Measurements from ENCODE around the gene RCBTB2.
A peak's percentile ranks its signal among the peaks of the same experiment; 100 is the strongest.
"Not testable (repeated sequence)": the region's sequence is repeated elsewhere in the genome, so short reads cannot be mapped to it uniquely, and the experiment has no call there.

RCBTB2 gene

DNA sequence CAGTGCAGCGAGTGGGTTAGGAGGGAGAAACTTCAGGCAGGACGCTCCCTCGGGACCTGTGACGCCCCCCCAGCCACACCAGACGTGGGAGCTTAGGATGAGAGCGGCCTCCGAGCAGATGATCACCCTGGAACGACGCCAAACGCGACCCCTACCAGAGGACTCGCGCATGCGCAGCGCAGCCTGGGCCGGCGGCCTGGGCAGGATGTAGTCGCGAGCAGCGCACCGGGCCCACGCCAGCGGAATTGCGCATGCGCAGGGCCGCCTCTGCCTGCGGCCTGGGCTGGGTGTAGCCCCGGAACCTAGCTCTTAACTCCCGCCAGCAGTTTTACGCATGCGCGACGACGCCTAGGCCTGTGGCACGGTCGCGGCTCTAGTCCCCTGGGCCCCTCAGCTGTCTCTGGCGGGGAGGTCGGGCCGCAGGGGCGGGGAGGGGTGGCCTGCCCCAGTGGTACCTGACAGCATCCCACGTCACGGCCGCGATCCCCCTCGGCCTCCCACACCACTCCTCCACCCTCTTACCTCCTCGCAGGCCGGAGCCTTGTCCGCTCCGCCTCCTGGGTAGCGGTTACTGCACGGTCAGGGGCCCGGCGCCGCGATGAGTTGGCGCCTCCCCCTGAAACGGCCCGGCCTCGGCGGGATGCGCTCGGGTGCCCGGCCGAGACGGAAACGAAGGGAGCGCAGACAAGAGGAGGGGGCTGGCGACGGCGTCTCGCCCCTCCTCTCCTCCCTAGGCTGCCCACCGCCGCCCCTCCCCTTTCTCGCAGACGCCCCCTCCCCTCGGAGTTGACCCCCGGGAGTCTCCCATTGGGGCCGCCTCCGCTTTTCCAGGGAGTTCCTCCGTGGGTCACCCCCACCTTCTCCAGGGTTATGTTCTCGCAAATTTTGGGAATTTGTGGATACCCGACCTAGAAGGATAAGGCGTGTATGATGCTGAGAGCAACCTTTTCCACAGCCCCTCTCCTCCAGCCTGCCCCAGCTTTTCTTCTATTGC lies at the start of gene RCBTB2:
TSS of gene RCBTB2 (minus strand) at position 575 of the 994 bp plus-strand sequence. CDS start 11,141 bp downstream, outside the sequence.
- DNase-seq, result peak; percentile 99

DNA sequence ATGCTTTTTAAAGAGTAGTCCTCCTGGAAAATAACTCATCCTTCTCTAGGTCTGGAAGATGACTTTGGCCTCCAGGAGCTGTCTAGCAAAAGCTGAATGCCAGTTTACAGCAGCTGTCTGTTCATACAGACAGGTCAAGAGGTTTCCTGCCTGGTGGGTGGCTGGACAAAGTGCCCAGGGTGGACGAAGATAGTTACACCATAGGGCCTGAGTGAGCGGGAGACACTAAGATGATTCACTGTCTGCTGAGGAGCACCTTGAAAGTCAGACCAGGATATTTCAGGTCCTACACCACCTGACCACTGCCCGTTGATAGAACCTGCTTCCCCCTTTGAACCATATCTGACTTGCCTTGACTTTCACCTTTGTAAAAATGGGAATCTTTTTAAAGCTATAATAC lies 49.2 kb upstream of the RCBTB2 start:
- DNase-seq, result no peak

DNA sequence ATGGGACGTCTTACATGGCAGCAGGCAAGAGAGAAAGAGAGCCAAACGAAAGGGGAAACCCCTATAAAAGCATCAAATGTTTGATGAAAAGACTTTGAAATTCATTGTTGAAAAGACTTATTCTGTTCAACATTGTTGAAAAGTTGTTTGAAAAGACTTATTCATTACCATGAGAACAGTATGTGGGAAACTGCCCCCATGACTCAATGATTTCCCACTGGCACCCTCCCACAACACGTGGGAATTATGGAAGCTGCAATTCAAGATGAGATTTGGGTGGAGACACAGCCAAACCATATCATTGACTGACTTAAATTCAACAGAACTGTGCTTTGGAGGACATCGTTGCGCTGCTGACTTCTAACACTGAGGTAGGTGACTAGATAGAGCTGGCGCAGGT lies 48.0 kb upstream of the RCBTB2 start:
- no peak for DNase-seq

DNA sequence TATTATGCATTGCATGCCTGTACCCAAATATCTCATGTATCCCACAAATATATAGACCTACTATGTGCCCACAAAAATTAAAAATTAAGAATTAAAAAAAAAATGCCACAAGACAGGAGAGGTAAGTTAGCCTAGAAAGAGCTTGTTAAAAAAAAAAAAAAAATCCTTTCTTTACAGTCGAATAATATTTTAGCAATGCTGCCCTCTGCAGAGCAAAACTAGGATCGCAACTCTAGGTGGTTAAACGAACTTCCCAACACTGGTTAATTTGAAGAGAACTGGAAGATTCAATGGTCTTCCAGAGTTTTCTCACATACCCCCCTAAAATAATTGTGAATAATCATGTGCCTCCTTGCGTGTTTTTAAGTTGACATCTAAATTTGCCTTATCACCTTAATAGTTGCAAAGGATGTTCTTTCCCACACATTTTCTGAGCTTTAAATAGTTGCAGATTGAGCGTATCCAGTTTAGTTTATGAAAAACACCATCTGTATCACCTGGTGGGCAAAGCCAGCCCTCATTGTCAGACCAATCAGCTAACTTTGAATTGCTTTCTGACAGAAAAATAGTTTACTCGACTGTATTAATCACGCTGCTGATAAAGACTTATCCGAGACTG lies 47.4 kb upstream of the RCBTB2 start:
- DNase-seq, result peak; percentile 91

DNA sequence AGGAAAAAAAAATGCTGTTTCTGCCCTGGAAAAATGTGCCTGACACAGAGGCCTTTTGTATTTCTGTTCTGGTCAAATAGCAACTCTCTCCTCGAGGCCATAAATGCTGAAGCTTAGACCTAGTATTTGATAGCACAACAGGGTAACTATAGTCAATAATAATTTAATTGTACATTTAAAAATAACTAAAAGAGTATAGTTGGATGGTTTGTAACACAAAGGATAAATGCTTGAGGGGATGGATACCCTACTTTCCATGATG lies 47.0 kb upstream of the RCBTB2 start:
- not testable (repeated sequence) for DNase-seq

DNA sequence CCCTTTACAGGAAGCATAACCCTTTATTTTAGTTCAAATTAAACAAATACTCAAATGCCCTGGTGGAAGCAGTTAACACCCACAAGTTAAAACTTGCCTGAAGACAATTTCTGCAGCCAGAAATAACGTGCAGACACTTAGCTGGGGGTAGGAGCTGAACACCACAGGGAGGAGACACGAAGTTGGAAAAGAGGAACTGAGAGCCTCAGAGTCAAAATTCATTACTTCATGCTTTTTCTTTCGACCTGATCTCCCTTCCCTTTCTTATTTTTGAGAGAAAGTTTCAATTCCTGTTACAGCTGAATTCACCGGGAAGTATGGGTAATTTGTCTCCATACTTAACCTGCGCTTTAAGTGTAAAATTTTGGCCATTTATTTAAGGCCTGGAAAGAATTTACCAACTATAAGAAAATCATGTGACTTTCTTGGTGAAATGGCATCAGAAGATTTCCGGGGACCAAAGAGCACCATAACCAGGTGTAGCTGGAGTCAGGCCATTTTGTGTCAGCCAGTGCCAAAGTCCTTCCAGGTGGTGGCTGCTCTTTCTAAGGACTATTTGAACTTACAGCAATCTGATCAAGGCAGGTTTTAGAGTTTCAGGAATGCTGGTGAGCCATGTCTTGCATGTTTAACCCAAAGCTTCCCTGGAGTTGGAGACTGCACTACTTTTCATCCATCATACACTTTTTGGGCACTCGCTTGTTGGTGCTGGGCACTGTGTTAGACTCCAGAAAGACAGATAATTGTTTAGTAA lies 46.5 kb upstream of the RCBTB2 start:
- peak; percentile 90 for DNase-seq

DNA sequence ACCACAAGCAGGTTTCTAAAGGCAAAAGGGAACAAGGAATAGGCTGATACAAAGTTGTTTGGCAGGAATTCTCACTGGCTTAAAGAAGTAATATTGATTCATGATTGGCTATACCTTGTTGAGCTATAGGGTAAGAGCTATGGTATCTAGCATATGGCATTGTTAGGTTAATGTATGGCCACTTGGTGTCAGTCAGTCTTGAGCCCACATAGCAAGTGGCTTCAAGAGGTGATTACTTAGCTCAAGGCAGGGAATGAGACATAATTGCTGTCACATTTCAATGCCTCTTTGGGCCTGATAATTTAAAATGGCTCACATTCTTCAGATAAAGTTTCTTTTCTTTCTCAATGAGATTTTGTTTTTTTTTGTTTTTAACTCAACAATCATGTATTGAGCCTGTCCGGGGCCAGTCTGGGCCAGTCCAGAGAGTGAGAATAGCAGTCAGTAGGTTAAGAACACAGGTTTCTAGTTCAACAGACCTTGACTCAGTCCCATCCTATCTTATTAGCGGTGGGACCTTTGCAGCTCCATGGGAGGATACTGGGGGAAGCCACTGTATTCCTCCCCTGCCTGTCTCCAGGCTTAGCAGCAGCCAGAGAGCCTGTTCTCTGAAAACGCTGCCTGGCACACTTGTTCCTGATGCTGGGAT lies 45.8 kb upstream of the RCBTB2 start:
- DNase-seq, result peak; percentile 55

DNA sequence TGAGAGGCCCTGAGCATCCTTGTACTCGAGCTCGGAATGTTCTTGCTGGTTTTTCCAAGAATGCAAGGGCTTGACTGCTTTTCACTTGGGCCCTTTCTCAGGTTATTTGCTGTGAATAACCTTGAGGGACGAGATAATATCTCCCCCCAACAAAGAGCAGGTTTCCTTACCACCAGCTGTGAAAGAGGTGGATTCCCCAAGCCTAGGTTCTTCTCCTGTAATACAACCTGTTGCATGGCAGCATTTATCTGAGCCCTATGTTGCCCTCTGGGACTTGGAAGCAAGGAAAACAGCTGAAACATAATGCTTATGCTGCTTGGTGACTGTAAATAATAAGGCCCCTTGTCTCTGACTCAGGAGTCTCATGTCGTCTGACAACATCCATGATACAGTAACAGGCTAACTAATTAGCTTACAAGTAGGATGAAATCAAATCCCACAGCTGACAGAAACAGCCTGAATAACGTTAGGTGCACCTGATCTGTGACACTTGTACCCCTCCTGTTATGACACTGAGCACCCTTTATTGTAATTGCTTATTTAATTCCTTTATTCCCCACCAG lies 43.6 kb upstream of the RCBTB2 start:
- DNase-seq, result no peak

DNA sequence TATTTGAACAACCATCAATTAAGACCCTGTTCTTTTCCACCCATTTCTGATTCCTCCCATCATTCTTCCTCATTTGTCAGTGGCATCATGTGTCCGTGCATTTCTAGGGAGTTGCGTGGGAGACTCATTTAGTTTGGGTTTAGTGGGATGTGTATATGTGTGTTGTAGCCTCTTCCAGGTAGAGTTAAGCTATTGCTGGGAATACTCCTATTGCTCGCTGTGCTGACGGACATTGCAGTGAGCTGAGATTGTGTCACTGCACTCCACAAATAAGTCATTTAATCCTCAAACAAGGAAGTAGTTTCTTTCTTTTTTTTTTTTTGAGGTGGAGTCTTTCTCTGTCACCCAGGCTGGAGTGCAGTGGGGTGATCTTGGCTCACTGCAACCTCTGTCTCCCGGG lies 42.2 kb upstream of the RCBTB2 start:
- no peak for DNase-seq

DNA sequence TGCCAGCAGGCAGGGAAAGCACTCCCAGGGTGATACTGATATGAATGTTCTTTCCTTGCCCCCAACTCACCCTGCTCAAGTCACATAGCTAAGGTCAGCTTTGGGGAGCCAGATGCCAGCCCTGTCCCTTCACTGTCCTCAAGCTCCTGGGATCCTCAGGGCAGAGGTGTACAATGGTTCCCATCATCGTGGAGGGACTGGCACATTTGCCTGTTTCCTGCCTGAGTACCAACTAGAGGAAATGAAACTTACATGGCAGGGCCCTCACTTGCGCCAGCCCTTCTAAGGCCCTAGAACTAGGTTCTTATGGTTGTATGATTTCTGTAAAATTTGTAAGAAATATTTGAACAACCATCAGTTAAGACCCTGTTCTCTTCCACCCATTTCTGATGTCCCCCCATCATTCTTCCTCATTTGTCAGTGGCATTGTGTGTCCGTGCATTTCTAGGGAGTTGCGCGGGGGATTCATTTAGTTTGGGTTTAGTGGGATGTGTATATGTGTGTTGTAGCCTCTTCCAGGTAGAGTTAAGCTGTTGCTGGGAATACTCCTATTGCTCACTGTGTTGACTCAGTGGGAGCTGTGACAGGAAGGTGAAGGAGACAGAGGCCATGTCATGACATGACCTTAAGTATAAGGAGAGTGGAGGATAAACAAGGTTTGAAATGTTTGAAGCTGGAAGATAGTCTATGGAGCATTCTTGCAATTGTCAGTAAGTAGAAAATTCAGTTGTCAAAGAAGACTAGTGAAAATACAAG lies 41.3 kb upstream of the RCBTB2 start:
- no peak for DNase-seq

DNA sequence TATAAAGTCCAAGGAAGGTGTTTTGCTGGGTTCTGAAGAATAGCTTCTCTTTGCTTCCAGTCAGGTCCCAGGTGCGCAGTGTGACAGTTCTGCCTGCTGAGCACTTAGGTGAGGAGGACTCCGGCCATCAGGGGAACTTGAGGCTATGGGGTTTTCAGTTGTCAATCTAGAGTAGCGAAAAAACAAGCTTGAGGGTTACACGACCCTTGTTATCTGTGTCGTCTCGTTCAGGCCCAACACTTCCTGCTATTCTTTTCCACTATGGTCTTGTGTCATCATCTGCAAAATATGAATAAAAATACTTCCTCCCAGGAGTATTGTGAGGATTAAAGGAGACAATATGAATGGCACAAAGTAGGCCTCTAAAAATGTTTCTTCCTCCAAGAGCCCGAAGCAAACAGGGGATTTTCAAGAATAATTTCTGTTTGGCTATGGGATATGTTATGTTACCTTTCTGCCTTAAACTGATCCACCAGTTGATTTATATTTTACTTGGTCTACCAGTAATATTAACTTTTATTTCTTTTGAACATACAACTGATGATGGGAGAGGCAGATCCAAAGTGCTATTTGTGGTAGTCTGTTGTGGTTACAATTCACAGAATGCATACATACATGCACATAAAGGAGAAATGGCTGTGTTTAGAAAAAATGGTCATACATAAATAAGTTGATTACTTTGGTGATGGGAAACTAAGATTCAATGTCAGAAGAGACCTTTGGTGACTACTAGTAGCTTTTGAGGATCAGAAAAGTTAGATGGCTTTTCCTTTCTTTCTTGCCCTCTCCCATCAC lies 40.5 kb upstream of the RCBTB2 start:
- no peak for DNase-seq

DNA sequence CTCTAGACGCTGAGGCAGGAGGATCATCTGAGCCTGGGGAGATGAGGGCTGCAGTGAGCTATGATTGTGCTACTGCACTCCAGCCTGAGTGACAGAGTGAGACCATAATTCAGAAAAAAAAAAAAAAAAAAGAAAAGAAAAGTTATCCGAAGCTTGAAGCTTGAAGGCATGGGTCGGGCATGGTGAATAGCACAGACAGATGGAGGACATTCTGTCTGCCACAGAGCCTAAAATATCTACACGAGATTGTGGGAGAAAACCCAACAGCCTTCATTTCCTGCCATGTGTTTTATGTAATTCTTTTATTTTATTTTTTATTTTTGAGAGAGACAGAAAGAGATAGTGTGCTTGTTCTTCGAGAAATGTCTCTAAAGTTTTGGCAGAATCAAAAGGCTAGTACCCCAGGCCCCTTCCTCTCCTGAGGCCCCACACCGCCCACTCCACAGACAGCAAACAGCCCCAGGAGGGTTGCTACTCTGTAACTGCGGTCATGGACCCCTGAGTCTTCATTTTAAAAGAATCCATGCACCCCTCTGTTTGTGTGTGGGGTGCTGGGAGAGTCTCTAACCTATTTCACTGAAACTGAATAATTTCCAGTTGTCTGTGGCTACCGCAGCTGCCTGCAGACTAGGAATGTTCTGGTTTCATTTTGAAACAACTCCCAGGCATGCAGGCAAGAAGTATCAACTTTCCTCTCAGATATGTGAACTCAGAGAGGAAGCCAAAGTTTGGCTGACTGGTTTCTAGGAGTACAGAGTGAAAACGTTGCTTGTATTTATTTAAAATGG lies 38.4 kb upstream of the RCBTB2 start:
- peak; percentile 42 for DNase-seq

DNA sequence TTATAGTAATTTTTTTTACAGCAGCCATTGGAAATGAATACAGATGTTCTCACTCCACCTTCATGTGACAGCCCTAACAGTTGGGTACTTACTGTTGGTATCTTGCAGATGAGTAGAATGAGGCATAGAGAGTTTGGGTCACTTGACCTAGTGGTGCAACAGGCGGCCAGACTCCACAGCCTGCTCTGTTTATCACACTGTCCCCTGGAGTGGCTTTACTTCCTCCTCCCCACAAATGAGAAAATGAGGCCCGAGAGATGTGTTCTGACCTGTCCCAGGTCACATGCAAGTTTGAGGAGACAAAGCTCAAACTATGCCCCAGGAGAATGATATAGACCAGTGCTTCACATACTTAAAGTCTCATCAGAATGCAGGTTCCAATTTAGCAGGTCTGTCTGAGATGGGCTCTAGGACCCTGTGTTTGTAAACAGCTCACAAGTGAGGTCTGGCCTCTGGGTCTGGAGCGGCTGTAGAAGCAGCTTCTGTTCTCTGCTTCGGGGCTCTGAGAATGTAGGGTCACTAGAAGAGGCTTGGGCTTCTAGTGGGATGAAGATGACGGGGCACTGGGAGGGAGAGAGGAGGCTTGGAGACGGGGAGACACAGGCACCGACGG lies 37.4 kb upstream of the RCBTB2 start:
- DNase-seq, result peak; percentile 29

DNA sequence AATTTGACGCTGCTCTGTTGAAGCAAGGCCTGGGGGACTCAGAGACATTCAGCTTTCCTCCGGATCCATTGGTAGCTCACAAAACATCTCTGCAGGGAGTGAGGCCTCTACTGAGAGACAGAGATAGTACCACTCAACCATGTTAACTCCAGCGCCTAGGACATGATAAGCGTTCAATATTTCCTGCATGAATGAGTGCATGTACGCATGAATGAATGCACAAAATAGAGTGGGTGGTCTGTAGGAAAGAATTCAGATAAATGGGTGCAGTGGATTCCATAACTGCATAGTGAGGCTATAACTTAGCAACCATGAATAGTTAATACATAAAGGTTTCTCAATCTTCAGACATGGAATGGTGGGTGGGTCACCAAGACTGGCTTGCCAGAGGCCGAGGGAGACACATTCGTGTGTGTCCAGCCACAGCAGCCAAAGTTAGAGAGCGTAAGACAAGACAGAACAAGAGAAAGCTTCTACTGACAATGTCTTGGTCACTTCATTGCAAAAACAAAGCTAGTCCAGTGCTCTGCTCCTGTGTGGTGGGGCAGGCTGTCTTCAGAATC lies 36.3 kb upstream of the RCBTB2 start:
- no peak for DNase-seq

DNA sequence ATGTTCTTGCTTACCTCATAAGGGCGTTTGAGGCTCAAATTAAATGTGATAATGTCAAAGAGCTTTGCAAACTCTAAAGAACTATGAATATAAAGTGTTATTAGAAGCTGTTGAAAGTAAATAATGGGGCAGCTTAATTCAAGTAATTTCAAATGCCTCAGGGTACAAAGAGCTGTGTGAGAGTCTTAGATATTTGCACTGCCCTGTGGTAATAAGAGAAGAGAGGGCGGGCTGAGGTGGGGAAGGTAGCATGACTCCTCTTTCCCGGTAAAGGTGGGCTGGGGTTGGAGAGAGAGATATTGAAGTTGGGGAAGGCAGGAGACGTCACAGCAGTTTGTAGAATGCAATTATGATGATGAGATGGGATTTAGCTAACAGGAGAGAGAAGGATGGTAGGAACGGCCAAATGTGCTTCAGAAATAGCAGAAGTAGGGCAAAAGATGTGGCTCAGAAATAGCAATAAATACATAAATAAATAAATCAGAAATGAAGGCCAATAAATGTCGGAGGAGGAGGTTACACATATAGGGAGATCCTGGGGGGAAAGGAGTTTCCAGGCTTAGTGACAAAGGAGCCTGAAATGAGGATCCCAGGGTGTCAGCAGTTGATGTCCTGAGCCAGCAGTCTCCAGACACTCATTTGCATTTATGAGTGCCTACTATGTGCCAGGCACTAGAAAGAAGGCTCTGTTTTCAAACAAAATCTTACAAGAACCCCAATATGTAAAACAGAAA lies 35.7 kb upstream of the RCBTB2 start:
- no peak for DNase-seq

DNA sequence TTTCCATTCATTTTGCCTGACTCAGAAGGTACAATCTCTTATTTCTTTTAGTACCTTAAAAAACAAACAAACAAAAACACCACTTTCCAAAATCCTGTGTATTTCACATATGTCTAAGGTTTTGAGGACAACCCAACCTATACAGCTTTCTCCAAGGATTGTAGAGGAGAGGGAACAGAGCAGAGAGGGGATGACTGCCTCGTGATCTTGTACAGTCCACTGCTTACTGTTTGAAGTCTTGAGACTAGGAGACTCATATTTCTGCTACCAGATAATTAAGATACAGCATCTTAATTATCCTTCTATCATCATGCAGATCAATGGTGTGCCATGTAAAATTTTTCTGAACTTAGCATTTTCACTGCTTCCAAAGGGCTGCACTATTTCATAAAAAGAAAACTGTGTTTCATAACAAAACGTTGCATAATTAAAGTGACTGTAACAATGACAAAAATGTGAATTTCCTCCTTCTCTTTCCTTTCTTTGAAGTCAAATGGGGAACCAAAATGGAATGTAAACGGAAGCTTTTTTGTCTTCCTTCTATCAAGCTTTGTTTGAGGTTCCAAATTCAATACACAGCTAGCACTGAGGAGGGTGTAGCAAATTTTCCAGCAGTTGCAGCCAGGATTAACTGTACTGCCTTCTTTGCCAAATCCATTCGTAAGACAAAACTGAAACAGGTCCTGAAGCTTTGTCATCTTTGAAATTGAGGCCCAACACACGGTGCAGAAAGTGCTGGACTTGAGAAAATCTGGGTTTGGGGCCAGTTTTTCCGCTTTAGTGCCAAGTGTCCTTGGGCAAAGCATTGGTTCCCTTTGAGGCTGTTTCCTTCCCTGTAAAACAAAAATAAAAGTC lies 34.9 kb upstream of the RCBTB2 start:
- peak; percentile 27 for DNase-seq

DNA sequence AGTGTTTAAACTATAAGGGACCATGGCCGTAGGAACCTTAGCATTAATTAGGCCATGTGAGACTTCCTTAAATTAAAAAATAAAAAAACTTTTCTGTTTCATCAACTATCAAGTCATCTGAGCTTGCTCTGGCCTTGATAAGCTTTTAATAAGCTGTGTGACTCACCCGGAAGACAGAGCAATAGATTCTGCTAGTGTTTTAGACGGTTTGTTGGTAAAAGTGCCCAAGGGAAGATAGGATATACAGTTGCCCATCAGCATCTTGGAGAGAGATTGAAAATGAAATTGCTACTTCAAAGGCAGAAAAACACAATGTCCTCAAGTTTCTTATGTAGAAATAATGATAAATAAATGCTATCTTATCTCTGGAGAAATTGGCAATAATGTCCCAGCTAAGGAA lies 31.2 kb upstream of the RCBTB2 start:
- DNase-seq, result peak; percentile 72

DNA sequence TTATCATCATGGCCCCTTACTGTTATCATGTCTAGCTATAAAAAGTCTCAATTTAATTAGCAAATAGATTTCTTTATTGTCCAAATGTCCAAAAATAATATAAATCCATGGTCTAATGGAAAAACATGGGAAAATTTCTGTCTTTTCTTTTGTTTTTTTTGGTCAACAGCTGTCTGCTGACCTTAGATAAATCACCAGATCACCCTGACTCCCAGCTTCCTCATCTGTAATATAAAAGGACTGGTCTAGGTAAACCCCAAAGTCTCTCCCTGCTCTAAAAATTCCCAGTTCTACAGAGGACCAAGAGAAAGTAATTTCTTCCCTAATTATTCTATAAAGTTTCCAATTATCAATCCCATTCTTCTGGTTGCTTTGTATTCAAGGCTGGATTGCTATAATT lies 30.7 kb upstream of the RCBTB2 start:
- DNase-seq, result peak; percentile 47

All from OCI-M1 (cell line).